SU-DHL-6 (cell line): ENCODE measurements around the gene CLDN7.

Experiments used
- H2AFZ ChIP-seq: fragments of 200-600 bp; sonication (generic); 2 replicates; pipeline ENCODE4 v1.6.1; 2014; ENCODE audit warnings: low read depth, mild to moderate bottlenecking, moderate library complexity, mixed read lengths, antibody characterized with exemption, low read length; ENCODE audit not compliant: severe bottlenecking
- H3F3A ChIP-seq: fragments of 200-600 bp; shearing (Covaris generic); 2 replicates; pipeline ENCODE4 v1.6.0; 2016; ENCODE audit warnings: antibody characterized with exemption, mild to moderate bottlenecking; ENCODE audit not compliant: insufficient read depth
- H3K27ac ChIP-seq: fragments of 200-600 bp; sonication (generic); 2 replicates; pipeline ENCODE4 v1.5.1; 2016; ENCODE audit warnings: low read depth, mild to moderate bottlenecking, low read length, moderate library complexity, mixed read lengths
- H3K27me3 ChIP-seq: fragments of 200-600 bp; sonication (generic), shearing (Covaris generic); 2 replicates; pipeline ENCODE4 v1.6.0; 2014; ENCODE audit warnings: mild to moderate bottlenecking, low read length
- H3K36me3 ChIP-seq: fragments of 200-600 bp; sonication (generic); 2 replicates; pipeline ENCODE4 v1.6.1; 2014; ENCODE audit warnings: mild to moderate bottlenecking, low read length, mixed read lengths
- H3K4me2 ChIP-seq: fragments of 300-600, 200-600 bp; shearing (Covaris generic), sonication (generic); 2 replicates; pipeline ENCODE4 v1.6.0; 2014; ENCODE audit warnings: low read length, low read depth, mild to moderate bottlenecking; ENCODE audit not compliant: poor library complexity, severe bottlenecking
- H3K4me3 ChIP-seq: fragments of 200-600 bp; sonication (generic); 2 replicates; pipeline ENCODE4 v1.5.1; 2014; ENCODE audit warnings: antibody characterized with exemption, low read length, mild to moderate bottlenecking, mixed read lengths; ENCODE audit not compliant: insufficient read depth, poor library complexity, severe bottlenecking
- H3K79me2 ChIP-seq: fragments of 200-600 bp; sonication (generic); 2 replicates; pipeline ENCODE4 v1.6.1; 2014; ENCODE audit warnings: mild to moderate bottlenecking, low read length, moderate library complexity; ENCODE audit not compliant: insufficient read depth
- H3K9ac ChIP-seq: fragments of 200-600 bp; sonication (generic); 2 replicates; pipeline ENCODE4 v1.7.0; 2014; ENCODE audit warnings: mild to moderate bottlenecking, low read length
- H3K9me2 ChIP-seq: fragments of 200-600 bp; sonication (generic); replicated peaks from 2 replicates; pipeline ENCODE4 v1.6.1; 2014; ENCODE audit warnings: low read length; ENCODE audit not compliant: insufficient read depth
- H3K9me3 ChIP-seq: fragments of 200-600 bp; sonication (generic); 2 replicates; pipeline ENCODE4 v1.6.1; 2014; ENCODE audit warnings: low read length, mixed read lengths; ENCODE audit not compliant: insufficient read depth
- H4K20me1 ChIP-seq: fragments of 200-600 bp; sonication (generic); 2 replicates; pipeline ENCODE4 v1.6.1; 2014; ENCODE audit warnings: low read depth, mild to moderate bottlenecking, antibody characterized with exemption, low read length, moderate library complexity, mixed read lengths
- EZH2phosphoT487 ChIP-seq: fragments of 200-600 bp; sonication (generic), shearing (Covaris generic); conservative IDR thresholded peaks from 2 replicates; pipeline ENCODE4 v1.6.1; 2018; ENCODE audit warnings: mild to moderate bottlenecking, antibody characterized with exemption, low read length, moderate library complexity, mixed read lengths
- TF ChIP-seq, protein P1 (sequence below): fragments of 200-600 bp; sonication (generic); IDR thresholded peaks from one replicate; pipeline ENCODE4 v1.5.1; 2017; ENCODE audit warnings: antibody characterized with exemption, mild to moderate bottlenecking, low read length, moderate library complexity; ENCODE audit not compliant: insufficient read depth, poor library complexity, severe bottlenecking

The CLDN7 gene

DNA sequence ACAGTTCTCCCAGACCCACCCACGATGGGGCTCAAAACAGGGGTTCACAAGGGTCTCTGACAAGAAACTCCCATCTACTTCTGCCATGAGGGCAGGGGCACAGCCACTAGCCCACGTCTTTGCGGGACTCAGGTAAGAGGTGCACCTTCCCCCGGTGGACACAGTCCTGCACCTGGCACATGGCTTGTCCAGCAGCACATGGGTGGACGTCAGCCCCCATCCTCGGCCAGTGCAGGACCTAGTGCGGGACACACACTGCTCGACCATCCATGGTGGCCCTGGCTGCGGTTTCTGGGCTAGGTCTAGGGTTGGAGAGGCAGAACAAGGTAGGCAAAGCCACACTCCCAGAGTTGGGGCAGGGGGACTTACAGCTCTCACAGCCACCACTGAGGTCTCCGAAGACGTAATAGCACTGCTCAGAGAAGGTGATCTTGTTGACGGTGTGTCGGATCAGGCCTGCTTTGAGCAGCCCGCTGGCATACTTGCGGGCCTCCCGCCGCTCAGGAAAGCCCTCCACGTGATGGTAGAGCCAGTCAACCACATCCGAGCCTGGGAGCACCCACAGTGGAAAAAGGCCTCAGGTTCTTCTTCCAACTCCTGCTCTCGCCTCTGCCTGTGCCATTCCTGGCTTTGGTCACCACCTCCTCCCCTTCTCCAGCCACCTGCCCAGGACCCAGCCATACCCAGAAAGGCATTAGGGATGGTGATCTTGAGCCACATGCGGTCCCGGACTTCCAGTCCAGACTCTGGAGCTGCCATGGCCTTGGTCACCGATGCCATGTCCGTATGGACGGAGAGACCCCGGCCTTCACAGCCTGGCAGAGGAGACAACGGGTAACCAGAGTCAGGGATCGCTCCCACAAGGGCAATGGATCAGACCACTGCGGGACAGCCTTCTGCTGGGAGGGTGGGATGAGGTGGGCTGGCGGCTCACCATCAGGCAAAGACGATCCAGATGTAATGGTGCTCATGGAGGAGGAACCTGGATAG lies 35.3 kb downstream of the CLDN7 start:
- H3K36me3 ChIP-seq: no peaks in the 10 kb centered on the region

DNA sequence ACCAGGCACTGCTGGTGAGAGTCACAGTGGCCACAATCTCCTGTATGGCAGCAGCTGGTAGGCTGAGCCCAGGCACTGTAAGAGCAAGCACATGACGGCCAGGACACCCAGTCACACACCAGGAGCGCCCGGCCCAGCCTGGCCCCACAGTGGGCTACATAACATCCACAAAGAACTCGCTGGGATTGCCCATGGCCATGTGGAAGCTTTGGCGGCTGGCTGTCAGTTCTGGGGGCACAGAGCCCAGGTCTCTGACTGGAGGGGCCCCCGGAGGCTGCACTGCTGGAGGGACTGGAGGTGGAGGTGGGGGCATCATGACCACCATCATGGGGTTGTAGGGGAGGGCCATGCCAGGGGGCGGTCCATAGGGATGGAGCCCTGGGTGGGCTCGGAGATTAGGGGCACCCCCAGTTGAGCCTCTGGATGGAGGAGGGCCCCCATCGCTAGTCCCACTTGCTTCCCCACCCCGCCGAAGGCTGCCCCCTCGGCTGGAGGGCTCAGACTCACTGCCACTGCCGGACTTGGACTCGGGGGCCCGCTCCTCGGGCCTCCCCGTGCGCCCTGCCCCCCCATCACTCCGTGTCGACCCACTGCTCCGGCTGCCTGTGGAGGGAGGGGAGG lies 36.5 kb downstream of the CLDN7 start:
- Histone ChIP-seq H3F3A (peaks cover 11% of the 10 kb centered on the region; the same call in 1 of the 2 replicates), H2AFZ (no peak overlapping the region), H3K4me2 (no peak overlapping the region), H4K20me1 (no peaks in the 10 kb centered on the region), H3K9ac (no peak overlapping the region), H3K27me3 (no peaks in the 10 kb centered on the region), H3K36me3 (no peaks in the 10 kb centered on the region), H3K9me3 (no peaks in the 10 kb centered on the region), H3K79me2 (peaks cover 10% of the 10 kb centered on the region), H3K9me2 (no peaks in the 10 kb centered on the region), H3K4me3 (no peak overlapping the region), H3K27ac (no peak overlapping the region)
- TF ChIP-seq, protein P1, sequence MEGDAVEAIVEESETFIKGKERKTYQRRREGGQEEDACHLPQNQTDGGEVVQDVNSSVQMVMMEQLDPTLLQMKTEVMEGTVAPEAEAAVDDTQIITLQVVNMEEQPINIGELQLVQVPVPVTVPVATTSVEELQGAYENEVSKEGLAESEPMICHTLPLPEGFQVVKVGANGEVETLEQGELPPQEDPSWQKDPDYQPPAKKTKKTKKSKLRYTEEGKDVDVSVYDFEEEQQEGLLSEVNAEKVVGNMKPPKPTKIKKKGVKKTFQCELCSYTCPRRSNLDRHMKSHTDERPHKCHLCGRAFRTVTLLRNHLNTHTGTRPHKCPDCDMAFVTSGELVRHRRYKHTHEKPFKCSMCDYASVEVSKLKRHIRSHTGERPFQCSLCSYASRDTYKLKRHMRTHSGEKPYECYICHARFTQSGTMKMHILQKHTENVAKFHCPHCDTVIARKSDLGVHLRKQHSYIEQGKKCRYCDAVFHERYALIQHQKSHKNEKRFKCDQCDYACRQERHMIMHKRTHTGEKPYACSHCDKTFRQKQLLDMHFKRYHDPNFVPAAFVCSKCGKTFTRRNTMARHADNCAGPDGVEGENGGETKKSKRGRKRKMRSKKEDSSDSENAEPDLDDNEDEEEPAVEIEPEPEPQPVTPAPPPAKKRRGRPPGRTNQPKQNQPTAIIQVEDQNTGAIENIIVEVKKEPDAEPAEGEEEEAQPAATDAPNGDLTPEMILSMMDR: no peak
- TF ChIP-seq EZH2phosphoT487: no peak

More for the DNA sequence above, 35.3 kb downstream of the CLDN7 start:
- Histone ChIP-seq H3K27me3 (no peaks in the 10 kb centered on the region), H4K20me1 (no peaks in the 10 kb centered on the region), H2AFZ (no peak overlapping the region), H3K4me3 (no peak overlapping the region), H3K79me2 (peaks cover 22% of the 10 kb centered on the region), H3K9me3 (no peaks in the 10 kb centered on the region), H3F3A (peaks cover 4% of the 10 kb centered on the region; the same call in 1 of the 2 replicates), H3K4me2 (no peak overlapping the region), H3K9ac (no peak overlapping the region), H3K27ac (no peak overlapping the region), H3K9me2 (no peaks in the 10 kb centered on the region)
- TF ChIP-seq, protein P1: no peak
- no peak for TF ChIP-seq EZH2phosphoT487

DNA sequence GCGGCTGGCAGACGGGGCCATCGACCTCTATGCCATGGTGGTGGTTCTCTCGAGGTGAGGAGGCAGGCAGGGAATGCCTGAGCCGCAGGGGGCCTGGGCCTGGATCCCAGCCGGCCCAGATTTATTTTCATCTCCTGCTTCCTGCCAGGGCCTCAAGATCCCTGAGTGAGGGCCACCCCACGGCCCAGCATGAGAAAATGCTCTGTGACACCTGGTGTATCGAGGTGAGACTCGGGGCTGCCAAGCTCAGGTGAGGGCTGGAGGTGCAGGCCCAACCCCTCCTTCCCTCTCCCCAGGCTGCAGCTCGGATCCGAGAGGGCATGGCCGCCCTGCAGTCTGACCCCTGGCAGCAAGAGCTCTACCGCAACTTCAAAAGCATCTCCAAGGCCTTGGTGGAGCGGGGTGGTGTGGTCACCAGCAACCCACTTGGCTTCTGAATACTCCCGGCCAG lies 37.6 kb downstream of the CLDN7 start:
- H2AFZ ChIP-seq: no peak overlapping the region
- no peaks in the 10 kb centered on the region for H3K9me3 ChIP-seq
- H3K27me3 ChIP-seq: no peaks in the 10 kb centered on the region
- no peak overlapping the region for H3K9ac ChIP-seq
- H3K79me2 ChIP-seq: no peaks in the 10 kb centered on the region
- peaks cover 11% of the 10 kb centered on the region; the same call in 1 of the 2 replicates for H3F3A ChIP-seq
- no peaks in the 10 kb centered on the region for H3K36me3 ChIP-seq
- no peak overlapping the region for H3K27ac ChIP-seq
- TF ChIP-seq, protein P1: no peak
- TF ChIP-seq EZH2phosphoT487: no peak
- no peak overlapping the region for H3K4me3 ChIP-seq
- no peak overlapping the region for H3K4me2 ChIP-seq
- no peaks in the 10 kb centered on the region for H4K20me1 ChIP-seq
- H3K9me2 ChIP-seq: no peaks in the 10 kb centered on the region
